Measurements from ENCODE around the gene HTR1D. TPM values are rescaled to one million over a fixed set of nuclear protein-coding genes. Genes with fewer than 3 reads are reported as not detected.

The HTR1D gene
- total and polyA plus RNA-seq, 8 donors: 0.07 to 0.26 (median 0.16) TPM

DNA sequence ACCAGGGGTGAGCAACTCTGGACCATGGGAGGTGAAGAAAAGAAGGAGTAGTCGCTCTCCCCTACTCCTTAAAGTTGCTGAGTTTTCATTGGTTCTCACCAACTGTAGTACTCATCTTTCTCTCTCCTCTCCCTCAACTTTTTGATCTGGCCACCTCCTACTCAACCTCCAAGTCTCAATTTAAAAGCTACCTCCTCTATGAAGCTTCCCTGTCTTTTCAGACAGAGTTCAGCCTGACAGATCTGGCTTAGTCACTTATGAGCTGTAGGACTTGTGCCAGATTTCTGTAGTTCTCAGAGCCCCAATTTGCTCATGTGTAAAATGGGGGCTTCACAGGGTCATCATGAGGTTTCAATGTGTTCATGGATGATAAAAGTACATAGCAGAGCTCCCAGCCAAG lies 34.5 kb upstream of the HTR1D start:
- no peaks in the 10 kb centered on the region for H3K27me3 ChIP-seq
- H3K9me3 ChIP-seq: no peaks in the 10 kb centered on the region
- ATAC-seq (no peak), DNase-seq (no peak)
- no peak for TF ChIP-seq CTCF (IDR thresholded peaks at IDR 0.05)
- H3K4me3 ChIP-seq: no peak overlapping the region
- no peaks in the 10 kb centered on the region for H3K36me3 ChIP-seq
- H3K27ac ChIP-seq: no peak overlapping the region
- intact Hi-C loops (cut with DNase I): no loop called here
- H3K4me1 ChIP-seq: no peaks in the 10 kb centered on the region

GRCh38 chr1:23249787-23250454 lies 32.6 kb upstream of the HTR1D start:
- Histone ChIP-seq H3K27me3 (no peaks in the 10 kb centered on the region), H3K4me3 (no peak overlapping the region), H3K9me3 (no peaks in the 10 kb centered on the region), H3K4me1 (no peaks in the 10 kb centered on the region), H3K27ac (no peak overlapping the region), H3K36me3 (no peaks in the 10 kb centered on the region)
- ATAC-seq (no peak), DNase-seq (peak in 2 of 4 donors; percentile 77 to 86)
- no peak for TF ChIP-seq CTCF (IDR thresholded peaks at IDR 0.05)
- intact Hi-C loops (cut with DNase I): no loop called here

GRCh38 chr1:23247276-23247675 lies 30.0 kb upstream of the HTR1D start:
- H3K27me3 ChIP-seq: no peaks in the 10 kb centered on the region
- no peak for TF ChIP-seq CTCF (IDR thresholded peaks at IDR 0.05)
- ATAC-seq: no peak
- intact Hi-C loops (cut with DNase I): no loop called here
- H3K27ac ChIP-seq: no peak overlapping the region
- no peaks in the 10 kb centered on the region for H3K9me3 ChIP-seq
- H3K4me3 ChIP-seq: no peak overlapping the region
- no peak for DNase-seq
- no peaks in the 10 kb centered on the region for H3K4me1 ChIP-seq
- no peaks in the 10 kb centered on the region for H3K36me3 ChIP-seq

DNA sequence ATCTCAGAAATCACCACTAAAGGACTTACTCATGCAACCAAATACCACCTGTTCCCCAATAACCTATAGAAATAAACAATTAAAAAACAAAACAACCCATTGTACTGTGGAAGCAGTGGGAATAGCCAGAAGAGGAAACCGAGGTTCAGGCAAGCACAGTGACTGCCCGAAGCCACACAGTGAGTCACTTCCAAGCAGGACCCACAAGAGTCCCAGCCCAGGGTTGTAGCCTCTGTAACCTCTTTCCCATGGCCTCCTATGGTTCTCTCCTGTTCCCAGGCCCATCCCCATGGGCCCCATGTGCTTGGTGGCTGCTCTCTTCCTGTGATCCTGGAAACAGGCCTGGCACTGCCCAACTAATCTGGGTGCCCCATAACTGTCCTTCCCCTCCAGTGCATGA lies 29.0 kb upstream of the HTR1D start:
- intact Hi-C loops (cut with DNase I): no loop called here
- no peak for ATAC-seq

DNA sequence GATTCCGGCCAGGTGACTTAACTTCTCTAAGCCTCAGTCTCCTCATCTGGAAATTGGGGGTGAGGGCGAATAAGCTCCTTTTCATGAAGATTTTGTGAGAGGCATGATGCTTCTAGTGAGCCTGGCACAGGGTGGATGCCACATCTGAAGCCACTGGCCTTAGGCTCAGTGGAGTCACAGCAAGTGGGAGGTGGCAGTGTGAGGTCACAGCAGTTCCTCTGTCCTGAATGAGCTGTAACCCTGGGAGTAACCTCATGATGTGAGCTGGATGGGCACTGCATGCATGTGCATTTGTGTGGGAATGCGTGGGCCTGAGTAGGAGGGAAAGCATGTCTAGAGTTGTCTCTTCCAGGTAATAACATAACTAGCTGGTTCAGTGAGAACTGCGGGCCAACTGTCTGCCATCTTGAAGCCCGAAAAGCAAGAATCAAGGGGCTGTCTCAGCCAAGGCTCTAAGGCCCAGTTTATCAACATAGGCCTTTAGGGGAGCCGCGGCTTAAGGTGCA lies 27.0 kb upstream of the HTR1D start:
- TF ChIP-seq CTCF (IDR thresholded peaks at IDR 0.05): no peak
- intact Hi-C loops (cut with DNase I): no loop called here

More for the DNA sequence above, 29.0 kb upstream of the HTR1D start:
- no peak for DNase-seq
- Histone ChIP-seq H3K4me1 (no peaks in the 10 kb centered on the region), H3K4me3 (no peak overlapping the region), H3K9me3 (no peaks in the 10 kb centered on the region), H3K27me3 (no peaks in the 10 kb centered on the region), H3K27ac (no peak overlapping the region), H3K36me3 (no peaks in the 10 kb centered on the region)
- no peak for TF ChIP-seq CTCF (IDR thresholded peaks at IDR 0.05)

More for the DNA sequence above, 27.0 kb upstream of the HTR1D start:
- Histone ChIP-seq H3K9me3 (no peaks in the 10 kb centered on the region), H3K27ac (no peak overlapping the region), H3K27me3 (peaks cover 0 to 5% of the 10 kb centered on the region in 2 donors), H3K4me3 (no peak overlapping the region), H3K4me1 (no peaks in the 10 kb centered on the region), H3K36me3 (no peaks in the 10 kb centered on the region)
- ATAC-seq: no peak
- no peak for DNase-seq
